ENCODE results near the gene CAMKMT.
"Not testable (repeated sequence)": the region's sequence is repeated elsewhere in the genome, so short reads cannot be mapped to it uniquely, and the experiment has no call there.

The CAMKMT gene

DNA sequence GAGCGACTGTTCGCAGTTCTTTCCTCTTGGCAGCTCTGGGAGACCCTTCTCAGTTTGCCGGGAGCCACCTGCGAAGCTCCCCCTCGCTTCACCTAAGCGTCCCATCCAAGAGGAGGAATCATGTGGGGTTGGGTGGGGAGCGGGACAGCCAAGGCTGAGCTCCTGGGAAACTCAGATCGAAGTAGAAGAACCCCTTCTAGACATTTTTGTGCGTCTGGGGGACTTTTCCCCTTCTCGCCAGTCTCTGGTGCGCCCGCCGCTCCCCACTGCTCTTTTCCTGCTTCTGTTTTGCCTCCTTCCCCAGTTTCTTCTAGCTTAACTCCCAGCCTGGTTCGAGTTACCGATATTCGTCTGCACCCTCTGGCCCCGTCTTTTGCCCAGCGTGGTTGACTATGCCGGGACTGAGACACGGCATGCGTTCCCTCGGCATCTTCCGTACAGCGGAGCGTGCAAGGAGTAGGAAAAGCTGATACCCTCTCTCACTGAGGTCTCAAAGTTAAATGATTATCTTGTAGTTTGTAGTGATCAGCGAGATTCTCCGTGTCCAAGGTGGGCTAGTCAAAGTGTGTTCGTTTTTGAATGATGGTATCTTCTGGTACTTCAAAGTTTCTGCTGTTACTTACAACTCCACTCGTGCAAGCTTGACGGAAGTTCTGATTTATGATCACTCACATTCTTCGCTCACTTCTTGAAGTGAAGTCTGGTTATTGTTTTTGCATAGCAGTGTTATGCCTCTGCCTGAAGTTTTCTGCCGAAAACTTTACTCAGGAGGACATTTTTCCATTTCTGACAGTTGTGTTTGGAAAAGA is 664 bp downstream of the CAMKMT start:
- peak; percentile 29 for DNase-seq

DNA sequence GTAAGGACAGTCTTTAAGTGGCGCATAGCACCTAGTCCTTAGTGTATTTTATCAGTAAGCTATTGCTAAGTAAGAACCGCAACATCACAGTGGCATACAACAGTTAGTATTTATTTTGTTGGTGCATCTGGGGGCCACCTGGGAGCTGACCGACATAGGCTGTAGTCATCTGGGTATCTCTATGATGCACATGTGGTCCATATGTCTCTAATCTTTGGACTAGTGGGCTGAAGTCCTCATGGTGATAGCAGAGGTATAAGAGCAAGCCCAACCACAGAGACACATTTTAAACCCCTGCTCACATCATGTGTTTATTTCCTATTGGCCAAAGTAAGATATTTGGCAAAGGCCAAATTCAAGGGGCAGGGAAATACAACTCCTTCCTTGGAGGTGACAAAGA is 2.9 kb downstream of the CAMKMT start:
- no peak for DNase-seq

DNA sequence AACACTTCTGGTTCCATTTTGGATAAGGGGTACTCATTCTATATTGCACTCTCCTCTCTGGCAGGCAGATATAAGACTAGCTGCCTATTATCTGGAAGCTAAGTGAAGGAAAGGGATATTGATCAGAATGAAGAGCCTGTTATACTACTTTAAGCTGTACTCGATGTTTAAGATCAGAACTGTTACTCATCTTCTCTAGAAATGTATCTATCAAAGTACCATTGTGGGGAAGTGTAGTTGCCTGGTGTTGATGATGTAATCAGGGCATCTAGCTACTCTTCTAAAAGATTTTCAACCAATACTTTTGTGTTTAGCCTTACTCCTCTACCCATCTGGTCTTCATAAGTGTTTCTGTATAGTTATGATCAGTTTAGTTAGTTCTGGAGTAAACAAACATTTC is 5.8 kb downstream of the CAMKMT start:
- DNase-seq, result no peak

- no peak for DNase-seq
These were observed 7.6 kb downstream of the CAMKMT start for GRCh38 chr2:44369392-44369791.

GRCh38 chr2:44371445-44371844 is 9.7 kb downstream of the CAMKMT start:
- DNase-seq, result no peak

GRCh38 chr2:44372246-44372645 is 10.5 kb downstream of the CAMKMT start:
- no peak for DNase-seq

DNA sequence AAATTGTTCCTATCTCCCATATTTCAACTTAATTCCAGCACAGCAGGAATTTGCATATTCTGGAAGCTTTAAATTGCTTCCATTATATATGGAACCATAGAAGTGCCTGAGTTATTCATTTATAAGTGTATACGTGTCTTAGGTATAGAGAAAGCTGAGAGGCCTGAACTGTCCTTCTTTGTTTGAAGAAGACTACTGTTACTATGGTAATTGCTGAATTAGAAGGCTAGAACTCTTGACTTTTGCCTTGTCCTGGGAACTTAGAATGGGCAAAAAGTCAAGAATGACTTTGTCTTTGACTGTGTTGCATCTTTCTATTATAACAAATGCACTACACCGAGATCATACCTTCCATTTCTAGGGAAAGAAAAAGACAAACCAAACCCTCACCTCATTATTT is 15.7 kb downstream of the CAMKMT start:
- no peak for DNase-seq

GRCh38 chr2:44385226-44385625 is 23.5 kb downstream of the CAMKMT start:
- not testable (repeated sequence) for DNase-seq

DNA sequence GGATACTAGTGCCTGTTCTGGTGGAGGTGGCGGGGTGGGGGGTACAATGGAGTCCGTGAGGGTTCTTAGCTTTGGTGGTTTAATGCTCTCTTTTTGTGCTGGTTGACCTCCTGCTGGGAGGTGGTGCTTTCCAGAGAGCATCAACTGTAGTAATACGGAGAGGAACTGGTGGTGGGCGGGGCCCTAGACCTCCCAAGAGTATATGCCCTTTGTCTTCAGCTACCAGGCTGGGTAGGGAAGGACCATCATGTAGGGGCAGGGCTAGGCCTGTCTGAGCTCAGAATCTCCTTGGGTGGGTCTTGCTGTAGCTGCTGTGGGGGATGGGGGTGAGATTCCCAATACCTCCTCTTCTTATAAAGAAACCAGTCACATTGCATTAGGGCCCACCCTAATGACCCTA is 27.1 kb downstream of the CAMKMT start:
- no peak for DNase-seq

GRCh38 chr2:44389895-44390294 is 28.1 kb downstream of the CAMKMT start:
- DNase-seq, result no peak

DNA sequence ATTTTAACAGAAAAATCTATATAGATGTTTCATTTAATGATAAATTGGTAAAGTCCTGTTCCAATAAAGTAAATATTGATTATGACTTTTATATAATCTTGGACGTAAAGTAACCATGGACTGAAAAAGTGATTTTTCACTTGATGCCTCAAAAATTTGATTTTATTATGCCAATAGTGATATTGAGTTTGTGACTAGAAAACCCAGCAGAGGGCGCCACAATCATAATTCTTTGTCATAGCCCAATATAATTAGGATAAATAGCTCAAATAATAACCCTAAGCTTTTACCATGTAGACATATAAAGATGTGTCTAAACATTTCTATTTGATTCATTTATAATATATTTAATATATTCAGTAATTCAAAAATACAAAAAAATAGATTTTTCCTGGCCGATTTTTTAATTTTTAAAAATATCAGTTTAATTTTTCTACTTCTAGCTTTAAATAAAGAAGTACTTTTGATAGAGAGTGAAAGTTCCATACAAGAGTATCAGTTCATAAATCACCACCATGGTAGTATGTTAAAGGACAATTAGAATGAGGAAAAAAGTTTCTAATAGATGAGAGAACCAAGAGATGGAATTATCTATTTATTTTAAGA is 30.7 kb downstream of the CAMKMT start:
- peak; percentile 8 for DNase-seq

- no peak for DNase-seq
These were observed 35.9 kb downstream of the CAMKMT start for GRCh38 chr2:44397447-44398175.

- DNase-seq, result no peak
These were observed 36.6 kb downstream of the CAMKMT start for GRCh38 chr2:44398243-44398897.

DNA sequence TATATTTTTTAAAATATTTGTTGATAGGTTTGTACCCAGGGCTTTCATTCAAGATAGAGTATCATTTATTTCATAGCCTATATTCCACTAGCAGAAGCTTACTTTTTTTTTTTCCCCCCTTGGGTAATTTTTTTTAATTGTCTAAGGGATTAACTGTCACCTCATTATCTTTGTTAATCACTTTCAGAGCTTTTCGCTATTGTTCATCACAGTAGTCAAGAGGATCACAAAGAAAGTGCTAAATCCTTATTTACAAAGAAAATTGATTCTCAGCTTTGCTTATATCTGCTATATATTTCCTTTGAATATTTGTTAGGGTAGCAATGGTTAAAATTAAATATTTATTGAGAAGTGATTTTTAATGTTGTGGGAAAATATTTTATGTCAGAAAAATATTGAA is 59.0 kb downstream of the CAMKMT start:
- no peak for DNase-seq

DNA sequence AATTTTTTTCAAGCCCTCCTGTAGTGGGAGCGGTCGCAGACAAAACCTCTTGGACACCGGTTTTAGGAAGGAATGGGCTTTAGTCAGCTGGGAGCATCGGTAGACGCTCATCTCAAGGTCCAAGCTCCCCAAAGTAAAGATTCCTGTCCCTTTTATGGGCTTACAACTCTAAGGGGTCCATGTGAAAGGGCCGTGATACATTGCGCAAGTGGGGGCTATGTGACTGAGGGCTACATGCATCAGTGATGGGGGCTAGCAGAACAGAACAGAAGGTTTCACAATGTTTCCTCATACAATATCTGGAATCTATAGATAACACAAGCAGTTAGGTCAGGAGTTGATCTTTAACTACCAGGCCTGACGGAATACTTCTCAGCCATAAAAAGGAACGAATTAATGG is 62.5 kb downstream of the CAMKMT start:
- no peak for DNase-seq

GRCh38 chr2:44429034-44429433 is 67.3 kb downstream of the CAMKMT start:
- no peak for DNase-seq

DNA sequence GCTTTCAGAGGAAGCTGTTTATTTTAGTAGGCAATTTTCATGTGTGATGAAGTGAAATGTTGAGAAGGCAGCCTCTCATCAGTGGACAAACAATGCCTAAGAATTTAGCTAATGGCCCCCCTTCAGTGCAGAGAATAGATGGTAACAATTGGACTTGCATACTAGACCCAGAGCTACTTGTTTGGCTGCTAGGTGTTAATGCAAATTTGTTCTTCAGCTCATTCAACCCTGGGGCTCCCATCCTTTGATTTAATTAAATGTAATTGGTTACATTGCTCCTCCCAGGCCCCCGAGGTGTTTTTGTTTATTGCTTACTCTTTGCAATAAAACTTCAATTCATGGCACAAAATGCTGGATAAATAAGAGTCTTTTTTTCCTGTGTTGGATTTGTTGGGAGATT is 68.6 kb downstream of the CAMKMT start:
- DNase-seq, result no peak

GRCh38 chr2:44433895-44434294 is 72.1 kb downstream of the CAMKMT start:
- no peak for DNase-seq

DNA sequence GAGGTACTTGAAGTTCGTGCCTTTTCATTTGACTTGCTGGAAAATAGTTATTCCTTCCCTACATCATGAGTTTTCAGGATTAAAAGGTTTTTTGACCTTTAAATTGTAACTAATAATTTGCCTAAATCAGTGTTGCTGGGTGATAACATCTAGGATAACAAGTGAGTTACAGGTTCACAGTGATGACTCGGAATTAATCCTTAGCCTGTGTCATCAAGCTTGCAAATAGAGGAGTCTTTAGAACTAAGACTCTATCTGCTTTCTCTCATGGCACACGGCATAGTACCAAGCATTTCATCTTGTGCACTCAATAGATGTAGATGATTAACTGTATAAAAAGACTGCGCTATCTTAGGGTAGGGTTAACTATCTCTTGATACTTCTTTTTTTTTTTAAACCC is 79.5 kb downstream of the CAMKMT start:
- DNase-seq, result no peak

GRCh38 chr2:44442019-44442418 is 80.3 kb downstream of the CAMKMT start:
- no peak for DNase-seq

- no peak for DNase-seq
These were observed 81.8 kb downstream of the CAMKMT start for GRCh38 chr2:44443517-44443916.

- DNase-seq, result no peak
These were observed 83.1 kb downstream of the CAMKMT start for GRCh38 chr2:44444881-44445280.

- DNase-seq, result no peak
These were observed 87.2 kb downstream of the CAMKMT start for GRCh38 chr2:44448860-44449527.
